NCI-H510A treated with DMSO at 0.1 percent for 48 hours (cell line): ENCODE measurements around the gene ADORA2A.

Source experiments
- DNase-seq: peaks from one replicate; lab custom pipeline; 2025; lab: John Stamatoyannopoulos, UW

The ADORA2A gene

DNA sequence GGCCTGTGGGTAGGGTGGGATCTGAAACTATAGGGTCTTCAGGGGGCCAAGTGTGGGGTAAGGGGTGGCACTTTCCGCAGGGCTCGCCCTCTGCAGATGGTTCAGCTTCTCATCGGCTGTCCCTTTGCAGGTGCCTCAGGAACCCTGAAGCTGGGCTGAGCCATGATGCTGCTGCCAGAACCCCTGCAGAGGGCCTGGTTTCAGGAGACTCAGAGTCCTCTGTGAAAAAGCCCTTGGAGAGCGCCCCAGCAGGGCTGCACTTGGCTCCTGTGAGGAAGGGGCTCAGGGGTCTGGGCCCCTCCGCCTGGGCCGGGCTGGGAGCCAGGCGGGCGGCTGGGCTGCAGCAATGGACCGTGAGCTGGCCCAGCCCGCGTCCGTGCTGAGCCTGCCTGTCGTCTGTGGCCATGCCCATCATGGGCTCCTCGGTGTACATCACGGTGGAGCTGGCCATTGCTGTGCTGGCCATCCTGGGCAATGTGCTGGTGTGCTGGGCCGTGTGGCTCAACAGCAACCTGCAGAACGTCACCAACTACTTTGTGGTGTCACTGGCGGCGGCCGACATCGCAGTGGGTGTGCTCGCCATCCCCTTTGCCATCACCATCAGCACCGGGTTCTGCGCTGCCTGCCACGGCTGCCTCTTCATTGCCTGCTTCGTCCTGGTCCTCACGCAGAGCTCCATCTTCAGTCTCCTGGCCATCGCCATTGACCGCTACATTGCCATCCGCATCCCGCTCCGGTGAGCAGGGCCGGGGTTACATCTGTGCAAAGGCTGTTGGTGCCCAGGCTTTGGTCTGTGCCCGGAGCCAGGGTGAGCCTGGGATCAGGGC is 5.8 kb downstream of the ADORA2A start:
- DNase-seq, result no peak

DNA sequence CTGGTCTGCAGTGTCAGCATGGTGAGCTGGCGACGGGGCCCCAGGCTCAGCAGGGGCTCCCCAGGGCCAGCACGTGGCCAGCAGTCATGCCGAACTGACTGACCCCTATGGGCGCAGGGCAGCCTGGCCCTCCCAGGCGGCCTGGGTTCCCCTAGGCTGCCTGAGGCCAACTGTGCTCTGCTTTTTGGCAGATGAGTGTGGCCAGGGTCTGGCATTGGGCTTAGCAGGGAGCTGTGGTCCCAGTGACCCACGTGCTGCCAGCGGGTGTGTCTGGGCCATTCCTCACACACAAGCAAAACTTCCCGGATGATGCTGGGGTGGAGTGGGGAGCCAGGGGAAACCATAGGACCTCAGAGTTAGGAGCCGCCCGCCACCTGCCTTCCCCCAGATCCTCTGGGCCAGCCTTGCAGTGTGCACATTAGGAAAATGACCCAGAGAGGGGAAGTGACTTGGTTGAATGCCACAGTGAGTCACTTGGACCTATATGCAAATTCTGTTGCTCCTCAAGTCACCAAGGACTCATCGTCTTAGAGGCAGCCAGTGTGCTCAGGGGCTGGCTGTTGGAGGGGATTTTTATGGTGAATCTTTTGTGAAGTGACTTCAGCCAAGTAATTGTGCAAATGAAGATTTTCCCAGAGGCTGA is 6.5 kb downstream of the ADORA2A start:
- DNase-seq, result no peak

DNA sequence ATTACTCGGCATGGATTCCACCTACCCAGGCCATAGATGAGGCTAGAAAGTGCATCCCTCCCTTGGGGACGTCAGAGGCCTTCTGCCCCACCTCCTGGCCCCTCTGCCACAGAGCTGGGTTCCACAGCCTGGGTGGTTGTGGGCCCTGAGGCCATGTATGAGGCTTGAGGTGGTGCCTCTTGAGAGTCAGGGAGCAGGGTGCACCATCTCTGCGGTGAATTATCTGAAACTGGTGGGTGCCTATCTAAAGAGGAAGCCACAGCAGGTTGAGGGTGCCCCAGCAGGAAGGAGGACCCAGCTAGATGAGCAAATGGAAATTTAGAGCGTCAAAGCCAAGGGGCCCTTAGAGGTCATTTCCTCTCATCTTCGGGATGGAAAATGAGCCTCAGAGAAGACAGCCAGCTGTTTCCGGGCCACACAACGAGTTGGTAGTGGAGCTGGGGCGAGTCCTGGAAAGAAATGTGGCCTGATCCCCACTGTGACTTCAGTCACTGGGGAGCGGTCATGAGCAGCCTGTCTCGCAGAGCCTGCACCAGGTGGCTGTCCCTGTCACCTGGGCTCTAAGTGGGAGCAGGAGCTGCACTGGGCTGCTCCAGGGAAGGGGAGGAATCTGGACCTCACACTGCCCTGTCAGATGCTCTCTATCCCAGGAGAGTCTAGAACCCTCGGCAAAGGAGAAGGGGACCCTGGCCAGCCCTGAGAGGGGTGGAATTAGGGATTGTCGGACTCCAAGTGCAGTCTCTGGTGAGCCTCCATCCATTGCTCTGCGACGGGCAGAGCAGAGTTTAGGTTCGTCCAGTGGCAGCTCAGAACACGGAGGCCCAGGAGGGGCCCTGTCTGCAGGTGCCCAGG is 7.3 kb downstream of the ADORA2A start:
- DNase-seq, result no peak

DNA sequence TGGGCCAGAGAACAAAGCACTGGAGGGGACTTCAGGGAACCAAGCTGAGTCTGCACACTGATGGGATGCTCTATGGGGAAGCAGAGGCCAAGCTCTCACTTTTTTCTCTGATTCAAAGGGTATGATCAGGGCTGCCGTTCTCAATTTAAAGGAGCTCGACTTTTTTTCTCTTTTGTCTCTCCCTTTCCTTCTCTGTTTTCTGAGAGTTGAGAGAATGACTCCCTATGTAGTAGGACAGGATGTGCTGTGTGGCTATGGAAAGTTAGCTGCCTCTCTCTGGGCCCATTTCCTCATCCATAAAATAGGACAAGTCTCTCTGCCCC is 7.9 kb downstream of the ADORA2A start:
- DNase-seq, result no peak

DNA sequence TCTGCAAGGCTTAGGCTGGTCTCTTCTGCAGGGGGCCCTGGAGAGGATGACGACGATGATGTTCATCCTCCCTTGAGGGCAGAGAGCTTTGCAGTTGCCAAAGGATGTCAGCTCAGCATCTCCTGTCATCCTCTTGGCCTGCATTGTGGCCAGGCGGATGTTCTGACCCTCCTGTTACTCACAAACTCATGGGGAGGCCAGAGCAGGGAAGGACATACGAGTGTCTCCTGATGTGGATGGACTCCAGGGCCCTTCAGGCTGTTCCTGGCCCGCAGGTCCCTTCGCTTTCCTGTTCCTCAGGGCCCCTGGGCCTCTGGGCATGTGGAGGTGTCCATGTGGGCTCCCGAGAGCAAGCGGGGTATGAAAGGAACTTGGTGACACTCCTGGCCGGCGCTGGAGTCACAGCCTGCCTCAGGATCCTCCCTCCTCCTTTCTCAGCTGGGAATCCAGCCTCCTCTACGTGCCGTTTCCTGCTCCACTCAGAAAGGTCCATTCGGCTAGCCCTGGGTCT is 8.5 kb downstream of the ADORA2A start:
- no peak for DNase-seq

DNA sequence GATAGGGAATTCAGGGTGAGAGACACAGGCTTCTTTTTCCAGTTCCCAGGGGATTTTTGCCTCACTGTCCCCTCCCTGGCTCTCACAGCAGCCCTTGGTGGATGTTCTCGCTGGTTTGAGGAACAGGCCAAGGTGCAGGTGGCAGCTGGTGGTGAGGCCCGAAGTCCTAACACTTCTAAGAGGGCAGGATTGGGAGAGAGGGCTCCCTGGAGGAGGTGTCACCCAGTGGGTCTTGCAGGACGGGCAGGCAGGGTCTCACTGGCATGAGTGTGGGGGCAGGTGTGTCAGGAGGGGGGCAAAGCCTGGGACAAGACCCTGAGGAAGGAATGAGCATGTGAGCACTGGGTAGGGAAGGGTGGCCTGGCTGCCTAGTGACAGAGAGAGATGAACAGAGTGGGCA is 9.2 kb downstream of the ADORA2A start:
- DNase-seq, result no peak

DNA sequence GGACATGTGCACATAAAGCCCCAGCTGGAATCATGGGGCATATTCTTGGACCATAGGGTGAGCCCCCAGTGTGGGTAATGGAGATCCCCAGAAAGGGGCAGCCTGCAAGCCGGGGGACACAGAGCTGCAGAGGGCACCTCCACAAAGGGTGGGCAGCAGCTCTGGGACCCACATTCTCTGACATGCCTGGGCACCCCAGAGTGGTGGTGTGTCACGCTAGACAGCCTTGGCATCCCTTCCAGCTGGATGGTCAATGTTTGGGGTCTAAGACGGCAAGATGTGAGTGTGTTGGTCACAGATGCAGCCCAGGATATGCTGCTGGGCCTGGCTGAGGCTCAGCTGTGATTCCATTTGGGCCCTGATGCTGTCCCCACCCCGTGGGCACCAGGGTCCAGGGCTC is 9.7 kb downstream of the ADORA2A start:
- no peak for DNase-seq

DNA sequence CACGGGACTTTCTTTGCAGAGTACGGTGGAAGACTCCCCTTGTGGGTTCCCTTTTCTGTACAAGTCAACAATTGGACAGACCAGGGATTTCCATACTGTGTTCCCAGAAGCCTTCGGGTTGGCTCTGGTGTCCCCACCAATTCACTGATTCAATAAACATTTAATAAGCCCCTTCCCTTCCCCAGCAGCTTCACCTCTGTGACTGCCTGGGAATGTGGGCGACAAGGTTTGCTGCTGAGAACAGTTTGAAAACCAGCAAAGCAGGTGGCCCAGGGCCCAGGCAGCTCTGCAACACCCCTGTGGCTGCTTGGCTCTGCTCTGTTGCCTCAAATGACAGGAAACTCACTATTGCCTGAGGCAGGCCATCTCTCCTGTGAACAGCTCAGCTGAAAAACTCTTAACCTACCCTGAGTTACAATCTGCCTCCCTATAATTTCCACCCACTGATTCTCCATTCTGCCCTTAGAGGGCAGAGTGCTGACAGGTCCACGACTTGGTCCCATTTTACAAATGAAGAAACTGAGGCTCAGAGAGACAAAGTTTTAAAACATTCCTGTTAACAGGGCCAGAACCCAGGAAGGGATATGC is 10.4 kb downstream of the ADORA2A start:
- DNase-seq, result no peak

DNA sequence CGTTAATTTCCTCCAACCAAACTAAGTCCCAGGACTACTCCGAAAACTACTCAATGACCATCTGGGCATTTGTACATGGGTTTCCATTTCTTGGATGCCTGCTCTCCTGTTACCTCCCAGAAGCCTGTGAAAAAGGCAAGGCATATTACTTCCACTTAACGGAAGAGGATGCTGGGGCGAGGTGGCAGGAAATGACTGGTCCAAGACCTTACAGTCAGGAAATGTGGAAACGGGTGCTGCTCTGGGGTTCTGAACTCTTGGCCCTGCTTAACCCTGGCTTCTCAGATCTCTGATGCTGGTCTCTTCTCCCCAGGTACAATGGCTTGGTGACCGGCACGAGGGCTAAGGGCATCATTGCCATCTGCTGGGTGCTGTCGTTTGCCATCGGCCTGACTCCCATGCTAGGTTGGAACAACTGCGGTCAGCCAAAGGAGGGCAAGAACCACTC is 12.9 kb downstream of the ADORA2A start:
- DNase-seq, result no peak

DNA sequence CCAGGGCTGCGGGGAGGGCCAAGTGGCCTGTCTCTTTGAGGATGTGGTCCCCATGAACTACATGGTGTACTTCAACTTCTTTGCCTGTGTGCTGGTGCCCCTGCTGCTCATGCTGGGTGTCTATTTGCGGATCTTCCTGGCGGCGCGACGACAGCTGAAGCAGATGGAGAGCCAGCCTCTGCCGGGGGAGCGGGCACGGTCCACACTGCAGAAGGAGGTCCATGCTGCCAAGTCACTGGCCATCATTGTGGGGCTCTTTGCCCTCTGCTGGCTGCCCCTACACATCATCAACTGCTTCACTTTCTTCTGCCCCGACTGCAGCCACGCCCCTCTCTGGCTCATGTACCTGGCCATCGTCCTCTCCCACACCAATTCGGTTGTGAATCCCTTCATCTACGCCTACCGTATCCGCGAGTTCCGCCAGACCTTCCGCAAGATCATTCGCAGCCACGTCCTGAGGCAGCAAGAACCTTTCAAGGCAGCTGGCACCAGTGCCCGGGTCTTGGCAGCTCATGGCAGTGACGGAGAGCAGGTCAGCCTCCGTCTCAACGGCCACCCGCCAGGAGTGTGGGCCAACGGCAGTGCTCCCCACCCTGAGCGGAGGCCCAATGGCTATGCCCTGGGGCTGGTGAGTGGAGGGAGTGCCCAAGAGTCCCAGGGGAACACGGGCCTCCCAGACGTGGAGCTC is 13.5 kb downstream of the ADORA2A start:
- no peak for DNase-seq

DNA sequence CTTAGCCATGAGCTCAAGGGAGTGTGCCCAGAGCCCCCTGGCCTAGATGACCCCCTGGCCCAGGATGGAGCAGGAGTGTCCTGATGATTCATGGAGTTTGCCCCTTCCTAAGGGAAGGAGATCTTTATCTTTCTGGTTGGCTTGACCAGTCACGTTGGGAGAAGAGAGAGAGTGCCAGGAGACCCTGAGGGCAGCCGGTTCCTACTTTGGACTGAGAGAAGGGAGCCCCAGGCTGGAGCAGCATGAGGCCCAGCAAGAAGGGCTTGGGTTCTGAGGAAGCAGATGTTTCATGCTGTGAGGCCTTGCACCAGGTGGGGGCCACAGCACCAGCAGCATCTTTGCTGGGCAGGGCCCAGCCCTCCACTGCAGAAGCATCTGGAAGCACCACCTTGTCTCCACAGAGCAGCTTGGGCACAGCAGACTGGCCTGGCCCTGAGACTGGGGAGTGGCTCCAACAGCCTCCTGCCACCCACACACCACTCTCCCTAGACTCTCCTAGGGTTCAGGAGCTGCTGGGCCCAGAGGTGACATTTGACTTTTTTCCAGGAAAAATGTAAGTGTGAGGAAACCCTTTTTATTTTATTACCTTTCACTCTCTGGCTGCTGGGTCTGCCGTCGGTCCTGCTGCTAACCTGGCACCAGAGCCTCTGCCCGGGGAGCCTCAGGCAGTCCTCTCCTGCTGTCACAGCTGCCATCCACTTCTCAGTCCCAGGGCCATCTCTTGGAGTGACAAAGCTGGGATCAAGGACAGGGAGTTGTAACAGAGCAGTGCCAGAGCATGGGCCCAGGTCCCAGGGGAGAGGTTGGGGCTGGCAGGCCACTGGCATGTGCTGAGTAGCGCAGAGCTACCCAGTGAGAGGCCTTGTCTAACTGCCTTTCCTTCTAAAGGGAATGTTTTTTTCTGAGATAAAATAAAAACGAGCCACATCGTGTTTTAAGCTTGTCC is 14.3 kb downstream of the ADORA2A start:
- DNase-seq, result no peak

DNA sequence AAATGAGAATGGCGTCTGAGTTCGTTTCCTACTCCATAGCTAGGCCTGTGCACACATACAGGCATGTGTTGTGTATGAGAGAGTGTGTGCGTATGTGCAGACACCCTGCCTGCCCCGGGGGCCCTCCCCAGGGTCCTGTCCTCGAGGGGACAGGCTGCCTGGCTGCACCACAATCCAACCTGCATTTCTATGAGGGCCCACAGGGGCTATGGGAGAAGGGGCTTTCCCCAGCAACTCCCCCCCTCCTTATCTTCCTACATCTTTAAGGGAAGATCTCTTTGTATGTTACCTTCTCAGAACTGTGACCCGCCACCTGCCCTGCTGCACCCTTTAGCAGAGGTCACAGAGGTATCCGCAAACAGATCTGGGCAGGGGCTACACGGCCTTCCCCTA is 14.9 kb downstream of the ADORA2A start:
- no peak for DNase-seq

DNA sequence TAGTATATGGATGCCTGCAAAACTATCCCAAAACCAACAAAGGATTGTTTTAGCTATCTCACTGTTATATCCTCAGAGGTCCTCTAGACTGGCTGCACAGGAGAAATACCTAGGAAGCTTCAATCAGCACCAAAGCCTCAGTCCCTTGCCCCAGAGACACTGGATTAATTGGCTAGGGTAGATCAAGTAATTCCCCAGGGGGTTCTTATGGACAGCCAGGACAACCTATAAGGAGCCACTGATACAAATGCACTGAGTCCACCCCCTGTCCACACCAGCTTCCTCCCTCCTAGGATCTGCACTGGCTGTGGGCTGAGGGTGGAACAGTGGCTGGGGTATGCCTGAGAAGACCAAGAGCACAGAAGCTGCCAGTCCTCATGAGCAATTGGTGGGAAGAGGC is 16.3 kb downstream of the ADORA2A start:
- no peak for DNase-seq

DNA sequence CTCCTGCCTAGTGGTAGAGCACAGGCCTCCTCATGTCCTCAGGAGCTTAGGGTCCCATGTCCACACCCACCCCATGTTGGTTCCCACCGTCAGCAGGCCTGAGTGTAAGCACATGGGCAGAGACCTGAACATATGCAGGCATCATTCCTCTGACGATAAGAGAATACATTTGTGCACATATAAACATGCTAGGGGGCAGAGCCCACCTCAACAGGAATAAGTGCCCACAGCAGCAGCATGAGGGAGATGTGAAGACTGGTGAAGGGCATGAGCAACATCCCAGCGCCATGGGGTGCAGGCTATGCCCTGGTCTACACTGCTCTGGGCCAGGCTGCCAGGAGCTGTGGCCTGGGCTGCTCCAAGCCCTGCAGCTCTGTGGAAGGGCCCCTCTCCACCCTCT is 16.9 kb downstream of the ADORA2A start:
- no peak for DNase-seq

DNA sequence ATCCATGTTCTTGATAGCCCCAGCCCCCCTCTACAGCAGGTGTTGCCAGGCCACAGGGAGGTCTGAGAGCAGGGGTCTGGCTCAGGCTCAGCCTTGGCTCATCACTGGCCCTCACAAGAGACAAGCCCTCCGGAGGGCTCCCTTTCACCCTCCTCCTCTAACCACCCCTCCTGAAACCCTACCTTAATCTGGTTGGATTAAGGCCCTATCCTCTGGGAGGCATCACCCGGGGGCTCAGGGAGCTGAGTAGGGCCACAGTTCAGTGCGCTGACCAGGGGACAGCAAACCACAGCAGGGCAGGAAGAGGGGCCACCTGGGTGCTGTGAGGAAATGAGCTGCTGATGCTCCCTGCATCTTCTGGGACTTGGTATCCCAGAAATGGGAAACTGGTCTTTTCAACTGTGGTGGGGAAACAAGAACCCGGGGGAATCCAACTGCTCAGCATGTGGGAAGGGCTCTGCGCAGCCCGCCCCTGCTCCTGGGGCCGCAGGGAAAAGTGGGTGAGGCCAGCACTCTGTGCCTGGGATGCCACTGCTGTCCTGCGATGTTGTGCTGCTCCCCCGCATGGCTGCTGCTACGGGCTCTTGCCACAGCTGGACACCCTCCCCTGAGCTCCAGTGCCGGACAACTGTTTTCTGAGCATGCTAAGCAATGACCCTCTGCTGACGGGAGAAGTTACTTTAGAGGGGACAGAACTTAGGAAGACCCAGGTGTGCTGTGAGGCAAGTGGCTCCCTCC is 17.5 kb downstream of the ADORA2A start:
- DNase-seq, result no peak

DNA sequence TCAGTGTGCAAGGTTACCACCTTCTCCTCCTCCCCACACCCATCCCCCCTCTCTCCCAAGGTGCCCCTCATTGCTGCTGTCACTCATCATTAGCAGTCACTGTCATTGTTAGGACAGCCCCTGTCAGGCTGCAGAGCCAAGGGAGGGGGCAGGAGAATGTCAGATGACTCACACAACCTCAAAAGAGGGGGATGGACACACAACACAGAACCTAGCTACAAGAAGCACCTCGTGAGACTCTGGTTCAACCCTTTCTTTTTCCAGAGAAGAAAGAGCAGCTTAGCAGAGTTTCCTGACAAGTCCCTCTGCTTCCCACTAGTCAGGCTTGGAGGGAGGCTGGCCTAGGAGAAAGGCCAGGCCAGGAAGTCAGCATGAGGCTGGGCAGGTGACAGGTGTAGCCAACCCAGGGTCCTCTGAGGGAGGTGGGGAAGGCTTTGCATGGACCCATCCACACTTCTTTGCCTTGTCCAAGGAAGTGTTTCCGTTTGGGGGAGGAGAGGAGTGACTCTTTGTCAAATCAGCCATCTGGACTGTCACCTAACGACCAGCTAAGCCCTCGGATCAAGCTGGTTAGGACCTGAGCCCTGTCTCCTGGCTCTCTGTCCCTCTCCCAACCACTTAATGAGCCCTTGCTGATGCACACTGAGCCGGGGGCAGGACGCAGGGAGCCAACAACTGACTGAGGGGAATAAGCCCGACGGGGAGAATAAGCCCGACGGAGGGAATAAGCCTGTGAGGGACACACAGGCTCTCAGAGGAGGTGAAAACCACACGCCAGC is 18.3 kb downstream of the ADORA2A start:
- peak; percentile 3 for DNase-seq

DNA sequence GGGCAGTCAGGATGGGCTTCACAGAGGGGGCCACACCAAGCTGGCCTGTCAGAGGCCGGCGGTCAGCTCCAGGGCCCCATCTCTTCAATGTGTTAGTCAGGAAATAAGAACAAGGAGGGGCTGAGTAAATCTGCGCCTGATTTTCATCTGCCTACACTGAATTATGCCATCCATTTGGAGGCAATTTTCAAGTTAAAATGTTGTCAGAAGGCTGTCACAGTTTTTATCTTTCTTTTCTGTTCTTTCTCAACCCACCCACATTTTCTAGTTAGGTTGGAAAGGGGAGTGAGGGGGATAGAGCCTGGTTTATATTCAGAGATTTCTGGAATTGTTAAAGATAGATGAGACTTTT is 18.8 kb downstream of the ADORA2A start:
- DNase-seq, result no peak

DNA sequence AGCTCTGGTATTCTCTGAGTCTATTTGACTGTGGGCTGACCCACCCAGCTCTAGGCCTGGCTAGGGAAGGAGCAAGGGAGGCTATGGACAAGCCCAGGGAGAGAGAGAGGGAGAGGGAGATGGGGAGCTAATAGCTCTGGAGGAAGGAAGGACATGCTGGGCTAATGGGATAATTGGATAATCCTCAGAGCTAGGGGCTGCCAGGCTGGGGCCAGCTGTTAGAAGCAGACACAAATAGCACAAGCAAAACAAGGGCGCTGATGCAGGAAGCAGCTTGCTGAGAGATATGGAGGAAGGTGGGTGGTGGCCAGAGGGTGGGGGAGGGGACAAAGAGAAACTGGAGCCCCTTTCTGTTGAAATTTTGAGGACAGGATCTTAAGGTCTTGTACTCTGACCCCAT is 23.2 kb downstream of the ADORA2A start:
- DNase-seq, result no peak

DNA sequence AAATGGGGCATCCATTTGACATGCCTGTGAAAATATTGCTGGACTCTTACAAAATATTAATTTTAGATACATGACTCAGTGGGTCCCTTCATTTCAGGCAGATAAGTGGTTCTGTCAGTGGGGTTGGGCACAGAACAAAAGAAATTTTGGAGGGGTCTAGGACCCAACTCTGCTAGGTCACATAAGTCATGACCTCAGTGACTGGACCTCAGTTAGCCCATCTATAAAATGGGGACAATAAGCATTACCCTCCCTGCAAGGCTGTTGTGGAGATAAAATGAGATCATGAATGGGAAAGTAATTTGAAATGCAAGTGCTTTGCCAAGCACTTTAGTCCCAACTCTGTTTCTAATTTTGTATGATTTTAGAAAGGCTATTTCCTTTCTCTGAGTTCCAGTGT is 23.8 kb downstream of the ADORA2A start:
- no peak for DNase-seq
